Smooth muscle cell (in vitro differentiated cells): Measurements from ENCODE around the gene TNS4. TPM values are rescaled to one million over a fixed set of nuclear protein-coding genes. Genes with fewer than 3 reads are reported as not detected.
A peak's percentile ranks its signal among the peaks of the same experiment; 100 is the strongest.

Source experiments
- DNase-seq: peaks from one replicate; lab custom pipeline; 2025; ENCODE audit not compliant: unreplicated experiment; lab: John Stamatoyannopoulos, UW
- H2AFZ ChIP-seq: fragments of 200-600 bp; sonication (generic); 2 replicates; pipeline ENCODE4 v1.6.0; 2016; ENCODE audit warnings: antibody characterized with exemption, low read depth, mild to moderate bottlenecking
- H3F3A ChIP-seq: fragments of 200-600 bp; sonication (generic); 2 replicates; pipeline ENCODE4 v1.6.0; 2017; ENCODE audit warnings: antibody characterized with exemption, low read depth
- H3K27ac ChIP-seq: fragments of 200-600 bp; sonication (generic); 2 replicates; pipeline ENCODE4 v1.5.1; 2016; ENCODE audit warnings: low read depth, mild to moderate bottlenecking
- H3K27me3 ChIP-seq: fragments of 200-600 bp; sonication (generic); 2 replicates; pipeline ENCODE4 v1.6.1; 2016; ENCODE audit warnings: low read depth, mild to moderate bottlenecking
- H3K36me3 ChIP-seq: fragments of 200-600 bp; sonication (generic); 2 replicates; pipeline ENCODE4 v1.5.1; 2016; ENCODE audit warnings: low read depth
- H3K4me1 ChIP-seq: fragments of 200-600 bp; sonication (generic); 2 replicates; pipeline ENCODE4 v1.5.1; 2016; ENCODE audit warnings: low read depth
- H3K4me2 ChIP-seq: fragments of 200-600 bp; sonication (generic); 2 replicates; pipeline ENCODE4 v1.6.0; 2016; ENCODE audit warnings: mild to moderate bottlenecking
- H3K4me3 ChIP-seq: fragments of 200-600 bp; sonication (generic); 2 replicates; pipeline ENCODE4 v1.5.1; 2016; ENCODE audit warnings: mild to moderate bottlenecking
- H3K79me2 ChIP-seq: fragments of 200-600 bp; sonication (generic); 2 replicates; pipeline ENCODE4 v1.6.0; 2016; ENCODE audit warnings: low read depth, mild to moderate bottlenecking
- H3K9ac ChIP-seq: fragments of 200-600 bp; sonication (generic); 2 replicates; pipeline ENCODE4 v1.6.0; 2016; ENCODE audit warnings: low read depth
- H3K9me3 ChIP-seq: fragments of 200-600 bp; sonication (generic); replicated peaks from 2 replicates; pipeline ENCODE4 v1.5.1; 2016; ENCODE audit warnings: low read depth
- H4K20me1 ChIP-seq: fragments of 200-600 bp; sonication (generic); 2 replicates; pipeline ENCODE4 v1.6.0; 2016; ENCODE audit warnings: low read depth
- WGBS: methylation state at CpG from one replicate; pipeline ENCODE4 v1.1.7; 2016; ENCODE audit warnings: low lambda C conversion rate; 5-methylcytosine and 5-hydroxymethylcytosine counted together
- polyA plus RNA-seq: library from polyadenylated mRNA; unstranded; fragments of >200 nt; fragmentation: Nextera tagmentation; extraction: Ambion mirVana; gene quantifications from 2 replicates; pipeline ENCODE4 v1.2.1, GENCODE V29; 2016
- total RNA-seq: library from RNA; depleted of rRNA; stranded (reverse); fragments of >200 nt; gene quantifications from 2 replicates; pipeline ENCODE4 v1.2.3, GENCODE V29; 2014
- TF ChIP-seq, protein P1 (sequence below): fragments of 200-600 bp; sonication (generic); IDR thresholded peaks from 2 replicates; pipeline ENCODE4 v1.5.1; 2017; ENCODE audit warnings: borderline replicate concordance, mild to moderate bottlenecking, antibody characterized with exemption; ENCODE audit not compliant: insufficient read depth, poor library complexity, severe bottlenecking

The TNS4 gene
- total and polyA plus RNA-seq, 2 experiments from 2014 or later: 0.13 to 1.2 TPM

DNA sequence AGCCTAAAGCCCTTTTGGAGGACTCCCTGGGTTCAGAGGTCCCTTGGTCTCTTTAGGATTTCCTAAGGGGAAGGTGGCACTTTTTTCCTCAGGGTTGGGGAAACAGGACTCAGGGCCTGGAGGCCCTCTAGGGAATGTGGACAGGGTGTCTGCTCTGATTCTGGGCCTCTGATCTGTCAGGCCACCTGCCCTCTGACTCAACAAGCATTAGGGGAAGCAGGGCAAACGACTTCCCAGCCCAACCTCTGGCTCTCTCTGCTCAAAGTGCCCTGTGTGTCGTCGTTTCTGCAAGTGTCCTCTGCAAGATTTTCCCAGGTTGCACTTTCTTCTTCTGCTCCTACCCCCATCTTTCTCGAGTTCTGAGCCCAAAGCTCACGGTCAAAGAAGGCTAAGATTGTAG lies 64.8 kb downstream of the TNS4 start:
- no peaks in the 10 kb centered on the region for H3K9me3 ChIP-seq
- 79% methylated on average over 5 of the region's 5 CpGs for WGBS
- H3K36me3 ChIP-seq: no peaks in the 10 kb centered on the region
- no peak overlapping the region for H2AFZ ChIP-seq
- TF ChIP-seq, protein P1, sequence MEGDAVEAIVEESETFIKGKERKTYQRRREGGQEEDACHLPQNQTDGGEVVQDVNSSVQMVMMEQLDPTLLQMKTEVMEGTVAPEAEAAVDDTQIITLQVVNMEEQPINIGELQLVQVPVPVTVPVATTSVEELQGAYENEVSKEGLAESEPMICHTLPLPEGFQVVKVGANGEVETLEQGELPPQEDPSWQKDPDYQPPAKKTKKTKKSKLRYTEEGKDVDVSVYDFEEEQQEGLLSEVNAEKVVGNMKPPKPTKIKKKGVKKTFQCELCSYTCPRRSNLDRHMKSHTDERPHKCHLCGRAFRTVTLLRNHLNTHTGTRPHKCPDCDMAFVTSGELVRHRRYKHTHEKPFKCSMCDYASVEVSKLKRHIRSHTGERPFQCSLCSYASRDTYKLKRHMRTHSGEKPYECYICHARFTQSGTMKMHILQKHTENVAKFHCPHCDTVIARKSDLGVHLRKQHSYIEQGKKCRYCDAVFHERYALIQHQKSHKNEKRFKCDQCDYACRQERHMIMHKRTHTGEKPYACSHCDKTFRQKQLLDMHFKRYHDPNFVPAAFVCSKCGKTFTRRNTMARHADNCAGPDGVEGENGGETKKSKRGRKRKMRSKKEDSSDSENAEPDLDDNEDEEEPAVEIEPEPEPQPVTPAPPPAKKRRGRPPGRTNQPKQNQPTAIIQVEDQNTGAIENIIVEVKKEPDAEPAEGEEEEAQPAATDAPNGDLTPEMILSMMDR: no peak
- peaks cover 3% of the 10 kb centered on the region for H3K4me1 ChIP-seq
- no peaks in the 10 kb centered on the region for H3F3A ChIP-seq
- no peaks in the 10 kb centered on the region for H3K27me3 ChIP-seq
- no peak overlapping the region for H3K4me2 ChIP-seq
- no peaks in the 10 kb centered on the region for H3K79me2 ChIP-seq
- no peak overlapping the region for H3K9ac ChIP-seq
- H3K27ac ChIP-seq: no peak overlapping the region
- DNase-seq: no peak
- no peak overlapping the region for H3K4me3 ChIP-seq
- H4K20me1 ChIP-seq: no peaks in the 10 kb centered on the region

DNA sequence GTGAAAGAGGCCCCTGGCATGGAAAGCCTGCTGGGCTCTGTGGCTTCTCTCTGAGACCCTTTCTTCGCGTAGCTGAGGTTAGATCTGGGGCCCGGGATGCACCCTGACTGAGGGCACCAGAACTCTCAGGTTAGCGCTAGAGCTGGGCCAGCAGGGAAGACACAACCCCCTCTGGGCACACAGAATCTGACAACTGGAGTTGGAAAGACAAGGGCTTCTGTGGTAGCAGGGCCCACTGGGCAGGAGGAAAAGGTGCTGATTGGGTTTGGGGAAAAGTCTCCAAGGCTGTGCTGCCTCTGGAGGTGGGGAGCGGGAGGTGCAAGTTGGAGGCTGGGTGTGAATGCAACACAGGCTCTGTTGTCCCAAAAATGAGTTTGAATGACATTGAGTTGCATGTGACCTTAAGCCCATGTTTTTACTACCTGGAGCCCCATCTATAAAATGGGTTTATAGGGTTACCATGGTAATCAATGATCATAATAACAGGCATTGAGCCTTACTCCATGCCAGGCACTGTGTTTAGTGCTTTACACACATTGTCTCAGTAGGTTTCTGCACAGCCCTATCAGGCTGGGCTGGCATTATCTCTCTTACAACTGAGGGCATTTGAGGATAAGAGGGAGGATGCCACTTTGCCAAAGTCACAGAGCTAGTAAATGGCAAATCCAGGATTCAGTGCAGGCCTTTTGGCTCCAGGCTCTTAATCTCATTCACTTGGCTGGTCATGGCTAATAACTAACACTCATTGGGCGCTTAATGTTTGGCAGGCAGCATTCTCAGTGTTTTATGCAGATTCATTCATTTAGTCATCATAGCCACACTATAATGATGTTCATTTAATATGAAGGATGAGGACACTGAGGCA lies 67.6 kb downstream of the TNS4 start:
- Histone ChIP-seq H4K20me1 (no peaks in the 10 kb centered on the region), H3K4me1 (peaks cover 3% of the 10 kb centered on the region), H3K27ac (no peak overlapping the region), H3F3A (no peaks in the 10 kb centered on the region), H2AFZ (no peak overlapping the region), H3K9ac (no peak overlapping the region), H3K4me2 (no peak overlapping the region), H3K4me3 (no peak overlapping the region), H3K27me3 (no peaks in the 10 kb centered on the region), H3K79me2 (no peaks in the 10 kb centered on the region), H3K36me3 (no peaks in the 10 kb centered on the region), H3K9me3 (no peaks in the 10 kb centered on the region)
- 75% methylated on average over 6 of the region's 6 CpGs for WGBS
- no peak for DNase-seq
- TF ChIP-seq, protein P1: peak; percentile 32

DNA sequence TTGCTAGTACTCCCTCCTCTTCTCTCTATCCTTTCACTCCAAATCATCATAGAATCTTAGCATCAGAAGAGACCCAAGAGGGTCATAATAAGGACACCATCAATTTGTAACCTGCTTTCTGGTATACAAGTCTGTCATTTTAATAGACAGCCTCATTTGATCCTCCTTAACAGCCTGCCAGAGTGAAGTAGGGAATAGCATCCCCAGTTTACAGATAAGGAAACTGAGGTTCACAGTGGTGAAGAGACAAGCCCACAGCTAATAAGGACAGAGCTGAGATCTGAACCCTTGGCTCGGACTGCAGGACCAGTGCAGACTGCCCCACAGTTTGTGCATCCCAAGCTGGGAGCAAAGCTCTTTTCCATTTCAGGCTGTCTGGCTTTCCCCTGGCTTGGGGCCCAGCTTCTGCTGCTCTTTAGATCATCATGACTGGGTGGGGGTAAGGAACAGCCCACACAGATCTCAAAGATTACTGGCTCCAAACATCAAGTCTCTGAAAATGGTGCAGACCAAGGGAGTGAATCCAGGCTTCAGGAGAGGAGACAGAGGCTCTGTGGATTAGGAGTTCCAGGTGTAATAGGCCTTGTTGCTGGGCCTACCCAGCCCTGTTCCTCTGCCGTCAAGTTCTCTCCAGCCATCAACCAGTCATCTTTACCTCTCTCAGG lies 68.4 kb downstream of the TNS4 start:
- 40% methylated on average over 2 of the region's 2 CpGs for WGBS
- Histone ChIP-seq H3K9me3 (no peaks in the 10 kb centered on the region), H3K27ac (no peak overlapping the region), H3K36me3 (no peaks in the 10 kb centered on the region), H3K4me3 (no peak overlapping the region), H4K20me1 (no peaks in the 10 kb centered on the region), H3K4me1 (peaks cover 3% of the 10 kb centered on the region), H3K4me2 (no peak overlapping the region), H3K9ac (no peak overlapping the region), H3F3A (no peaks in the 10 kb centered on the region), H3K79me2 (no peaks in the 10 kb centered on the region), H3K27me3 (no peaks in the 10 kb centered on the region), H2AFZ (no peak overlapping the region)
- DNase-seq: no peak
- TF ChIP-seq, protein P1: no peak
